ENCODE measurements around the gene OR6B2.

Gene OR6B2

GRCh38 chr2:240021488-240022104 lies 8.6 kb downstream of the OR6B2 start:
- TF ChIP-seq CTCF (IDR thresholded peaks at IDR 0.05; ENCODE audit: low read depth, low read length, missing control alignments): peak; percentile 91
- H3K4me3 ChIP-seq (ENCODE audit: low read depth, low read length): no peak overlapping the region
- peak; percentile 25 for DNase-seq (ENCODE audit: low read depth)

GRCh38 chr2:240018071-240018750 lies 12.0 kb downstream of the OR6B2 start:
- H3K4me3 ChIP-seq (ENCODE audit: low read depth, low read length): no peak overlapping the region
- no peak for DNase-seq (ENCODE audit: low read depth)
- TF ChIP-seq CTCF (IDR thresholded peaks at IDR 0.05; ENCODE audit: low read depth, low read length, missing control alignments): no peak

GRCh38 chr2:240014327-240014726 lies 15.9 kb downstream of the OR6B2 start:
- no peak for TF ChIP-seq CTCF (IDR thresholded peaks at IDR 0.05; ENCODE audit: low read depth, low read length, missing control alignments)
- no peak for DNase-seq (ENCODE audit: low read depth)
- H3K4me3 ChIP-seq (ENCODE audit: low read depth, low read length): no peak overlapping the region

- no peak for DNase-seq (ENCODE audit: low read depth)
- no peak overlapping the region for H3K4me3 ChIP-seq (ENCODE audit: low read depth, low read length)
- peak; percentile 23 for TF ChIP-seq CTCF (IDR thresholded peaks at IDR 0.05; ENCODE audit: low read depth, low read length, missing control alignments)
These were observed 16.9 kb downstream of the OR6B2 start for GRCh38 chr2:240013343-240013742.

GRCh38 chr2:240002983-240003382 lies 27.2 kb downstream of the OR6B2 start:
- no peak for DNase-seq (ENCODE audit: low read depth)
- H3K4me3 ChIP-seq (ENCODE audit: low read depth, low read length): no peak overlapping the region
- no peak for TF ChIP-seq CTCF (IDR thresholded peaks at IDR 0.05; ENCODE audit: low read depth, low read length, missing control alignments)

- TF ChIP-seq CTCF (IDR thresholded peaks at IDR 0.05; ENCODE audit: low read depth, low read length, missing control alignments): no peak
- no peak overlapping the region for H3K4me3 ChIP-seq (ENCODE audit: low read depth, low read length)
- DNase-seq (ENCODE audit: low read depth): no peak
These were observed 29.6 kb downstream of the OR6B2 start for GRCh38 chr2:240000671-240001070.

All from GM12864 (cell line).